ENCODE measurements around the gene DGKH.

The DGKH gene

GRCh38 chr13:42102961-42103865, 54.8 kb downstream of the DGKH start:
- peaks cover 12% of the 10 kb centered on the region for H3K4me1 ChIP-seq (ENCODE audit: low read length)
- no peaks in the 10 kb centered on the region for H3F3A ChIP-seq (ENCODE audit: insufficient read depth, low read length)
- DNase-seq = no peak
- no peaks in the 10 kb centered on the region for H3K36me3 ChIP-seq (replicated peaks; ENCODE audit: insufficient read depth, low read length)
- no peaks in the 10 kb centered on the region for H3K9me3 ChIP-seq (replicated peaks; ENCODE audit: insufficient read depth, low read length)
- no peaks in the 10 kb centered on the region for H3K9me2 ChIP-seq (replicated peaks; ENCODE audit: insufficient read depth, low read length)
- H4K20me1 ChIP-seq (ENCODE audit: insufficient read depth, low read length) = no peaks in the 10 kb centered on the region
- H3K4me3 ChIP-seq (ENCODE audit: low read length) = no peak overlapping the region
- H2AFZ ChIP-seq (ENCODE audit: low read length) = no peak overlapping the region
- no peak overlapping the region for H3K4me2 ChIP-seq (ENCODE audit: low read depth, low read length)
- no peak overlapping the region for H3K27ac ChIP-seq (ENCODE audit: low read length)
- H3K27me3 ChIP-seq (replicated peaks; ENCODE audit: insufficient read depth, low read length) = no peaks in the 10 kb centered on the region
- no peaks in the 10 kb centered on the region for H3K79me2 ChIP-seq (ENCODE audit: low read length)
- TF ChIP-seq EZH2 (optimal IDR thresholded peaks at IDR 0.05; ENCODE audit: low read depth, low read length) (no peak), EZH2phosphoT487 (IDR thresholded peaks at IDR 0.05; ENCODE audit: low read length) (no peak), CTCF (IDR thresholded peaks at IDR 0.05; ENCODE audit: low read length) (no peak)
- H3K9ac ChIP-seq (ENCODE audit: low read length) = no peak overlapping the region

GRCh38 chr13:42106998-42107397, 58.5 kb downstream of the DGKH start:
- Histone ChIP-seq H3F3A (ENCODE audit: insufficient read depth, low read length) (no peaks in the 10 kb centered on the region), H3K27ac (ENCODE audit: low read length) (no peak overlapping the region), H3K9me2 (replicated peaks; ENCODE audit: insufficient read depth, low read length) (no peaks in the 10 kb centered on the region), H3K4me1 (ENCODE audit: low read length) (peaks cover 10% of the 10 kb centered on the region), H3K9me3 (replicated peaks; ENCODE audit: insufficient read depth, low read length) (no peaks in the 10 kb centered on the region), H4K20me1 (ENCODE audit: insufficient read depth, low read length) (no peaks in the 10 kb centered on the region), H3K9ac (ENCODE audit: low read length) (no peak overlapping the region), H3K36me3 (replicated peaks; ENCODE audit: insufficient read depth, low read length) (no peaks in the 10 kb centered on the region), H3K4me3 (ENCODE audit: low read length) (no peak overlapping the region), H3K4me2 (ENCODE audit: low read depth, low read length) (no peak overlapping the region), H2AFZ (ENCODE audit: low read length) (no peak overlapping the region), H3K79me2 (ENCODE audit: low read length) (no peaks in the 10 kb centered on the region), H3K27me3 (replicated peaks; ENCODE audit: insufficient read depth, low read length) (no peaks in the 10 kb centered on the region)
- no peak for DNase-seq
- TF ChIP-seq CTCF (IDR thresholded peaks at IDR 0.05; ENCODE audit: low read length) = no peak
- no peak for TF ChIP-seq EZH2 (optimal IDR thresholded peaks at IDR 0.05; ENCODE audit: low read depth, low read length)
- TF ChIP-seq EZH2phosphoT487 (IDR thresholded peaks at IDR 0.05; ENCODE audit: low read length) = no peak

GRCh38 chr13:42107421-42107820, 59.0 kb downstream of the DGKH start:
- Histone ChIP-seq H3F3A (ENCODE audit: insufficient read depth, low read length) (no peaks in the 10 kb centered on the region), H3K27me3 (replicated peaks; ENCODE audit: insufficient read depth, low read length) (no peaks in the 10 kb centered on the region), H2AFZ (ENCODE audit: low read length) (no peak overlapping the region), H4K20me1 (ENCODE audit: insufficient read depth, low read length) (no peaks in the 10 kb centered on the region), H3K36me3 (replicated peaks; ENCODE audit: insufficient read depth, low read length) (no peaks in the 10 kb centered on the region), H3K9me2 (replicated peaks; ENCODE audit: insufficient read depth, low read length) (no peaks in the 10 kb centered on the region), H3K4me2 (ENCODE audit: low read depth, low read length) (no peak overlapping the region), H3K9ac (ENCODE audit: low read length) (no peak overlapping the region), H3K4me1 (ENCODE audit: low read length) (0 out of 2 replicates have a peak, but pooled peaks cover 6% of the 10 kb centered on the region), H3K79me2 (ENCODE audit: low read length) (no peaks in the 10 kb centered on the region), H3K4me3 (ENCODE audit: low read length) (no peak overlapping the region), H3K27ac (ENCODE audit: low read length) (no peak overlapping the region), H3K9me3 (replicated peaks; ENCODE audit: insufficient read depth, low read length) (no peaks in the 10 kb centered on the region)
- DNase-seq = no peak
- TF ChIP-seq EZH2phosphoT487 (IDR thresholded peaks at IDR 0.05; ENCODE audit: low read length) = no peak
- no peak for TF ChIP-seq CTCF (IDR thresholded peaks at IDR 0.05; ENCODE audit: low read length)
- TF ChIP-seq EZH2 (optimal IDR thresholded peaks at IDR 0.05; ENCODE audit: low read depth, low read length) = no peak
